OCI-LY3 (cell line): ENCODE results near the gene A4GNT.

ENCODE experiments used
- EZH2phosphoT487 ChIP-seq: fragments of 200-600 bp; shearing (Covaris generic); IDR thresholded peaks from 2 replicates; pipeline ENCODE4 v1.6.1; 2018; ENCODE audit warnings: antibody characterized with exemption, mixed run types, low read depth
- TF ChIP-seq, protein P1 (sequence below): fragments of 200-600, 300-600 bp; sonication (generic); IDR thresholded peaks from 2 replicates; pipeline ENCODE4 v1.5.1; 2014; ENCODE audit warnings: antibody characterized with exemption, low read length, low read depth

DNA sequence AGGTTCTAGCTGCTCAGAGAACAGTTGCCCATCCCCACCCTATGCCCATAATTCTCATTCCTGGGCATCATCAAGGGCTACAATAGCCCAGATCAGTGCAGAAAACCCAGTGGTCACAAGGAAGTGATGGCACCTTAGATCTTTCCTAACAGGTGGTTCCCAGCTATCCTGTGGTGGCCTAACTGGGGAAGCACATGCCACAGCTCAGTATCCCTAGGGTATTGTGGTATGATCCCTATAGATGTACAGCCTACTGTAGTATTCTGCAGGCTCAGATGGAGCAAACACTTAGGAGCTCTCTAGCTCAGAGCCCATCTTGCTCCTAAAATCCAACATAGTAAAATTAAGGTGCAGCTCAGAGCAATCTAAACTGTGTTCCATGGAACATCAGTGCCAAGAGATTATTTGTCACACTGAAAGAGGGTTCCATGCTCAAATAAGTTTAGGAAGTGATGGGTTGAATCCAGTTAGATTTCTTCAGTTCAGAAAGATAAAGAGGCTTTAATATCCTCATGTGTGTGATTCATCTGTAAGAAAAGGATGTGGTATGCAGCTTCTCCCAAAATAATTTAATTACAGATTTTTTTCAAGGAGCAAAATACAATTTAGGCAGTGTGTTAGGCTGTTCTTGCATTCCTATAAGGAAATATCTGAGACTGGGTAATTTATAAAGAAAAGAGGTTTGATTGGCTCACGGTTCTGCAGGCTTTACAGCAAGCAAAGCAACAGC is 4.4 kb downstream of the A4GNT start:
- TF ChIP-seq, protein P1, sequence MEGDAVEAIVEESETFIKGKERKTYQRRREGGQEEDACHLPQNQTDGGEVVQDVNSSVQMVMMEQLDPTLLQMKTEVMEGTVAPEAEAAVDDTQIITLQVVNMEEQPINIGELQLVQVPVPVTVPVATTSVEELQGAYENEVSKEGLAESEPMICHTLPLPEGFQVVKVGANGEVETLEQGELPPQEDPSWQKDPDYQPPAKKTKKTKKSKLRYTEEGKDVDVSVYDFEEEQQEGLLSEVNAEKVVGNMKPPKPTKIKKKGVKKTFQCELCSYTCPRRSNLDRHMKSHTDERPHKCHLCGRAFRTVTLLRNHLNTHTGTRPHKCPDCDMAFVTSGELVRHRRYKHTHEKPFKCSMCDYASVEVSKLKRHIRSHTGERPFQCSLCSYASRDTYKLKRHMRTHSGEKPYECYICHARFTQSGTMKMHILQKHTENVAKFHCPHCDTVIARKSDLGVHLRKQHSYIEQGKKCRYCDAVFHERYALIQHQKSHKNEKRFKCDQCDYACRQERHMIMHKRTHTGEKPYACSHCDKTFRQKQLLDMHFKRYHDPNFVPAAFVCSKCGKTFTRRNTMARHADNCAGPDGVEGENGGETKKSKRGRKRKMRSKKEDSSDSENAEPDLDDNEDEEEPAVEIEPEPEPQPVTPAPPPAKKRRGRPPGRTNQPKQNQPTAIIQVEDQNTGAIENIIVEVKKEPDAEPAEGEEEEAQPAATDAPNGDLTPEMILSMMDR: no peak
- TF ChIP-seq EZH2phosphoT487: no peak
